Epithelial cell of proximal tubule (primary cell): ENCODE data around the gene DOK5. TPM values are rescaled to one million over a fixed set of nuclear protein-coding genes. Genes with fewer than 3 reads are reported as not detected.
"Not testable (repeated sequence)": the region's sequence is repeated elsewhere in the genome, so short reads cannot be mapped to it uniquely, and the experiment has no call there.

Experiments
- DNase-seq: peaks from one replicate; pipeline ENCODE4 v3.0.0-alpha.2; 2011; ENCODE audit warnings: low read depth
- H3K4me3 ChIP-seq: 2 replicates; pipeline ENCODE4 v1.5.1; 2011; ENCODE audit warnings: low read depth, mild to moderate bottlenecking, low read length
- total RNA-seq: library from RNA; depleted of rRNA; stranded (reverse); fragments of >200 nt; gene quantifications from 2 replicates; pipeline ENCODE4 v1.2.3, GENCODE V29; 2015
- TF ChIP-seq, protein P1 (sequence below): conservative IDR thresholded peaks from 2 replicates; pipeline ENCODE4 v1.5.1; 2012; ENCODE audit warnings: low read depth, mild to moderate bottlenecking, low read length

DOK5 gene
- total RNA-seq, 1 donor from 2014 or later = 4.4 TPM

- no peak for DNase-seq
- H3K4me3 ChIP-seq = peak overlapping the region; percentile 81
- TF ChIP-seq, protein P1, sequence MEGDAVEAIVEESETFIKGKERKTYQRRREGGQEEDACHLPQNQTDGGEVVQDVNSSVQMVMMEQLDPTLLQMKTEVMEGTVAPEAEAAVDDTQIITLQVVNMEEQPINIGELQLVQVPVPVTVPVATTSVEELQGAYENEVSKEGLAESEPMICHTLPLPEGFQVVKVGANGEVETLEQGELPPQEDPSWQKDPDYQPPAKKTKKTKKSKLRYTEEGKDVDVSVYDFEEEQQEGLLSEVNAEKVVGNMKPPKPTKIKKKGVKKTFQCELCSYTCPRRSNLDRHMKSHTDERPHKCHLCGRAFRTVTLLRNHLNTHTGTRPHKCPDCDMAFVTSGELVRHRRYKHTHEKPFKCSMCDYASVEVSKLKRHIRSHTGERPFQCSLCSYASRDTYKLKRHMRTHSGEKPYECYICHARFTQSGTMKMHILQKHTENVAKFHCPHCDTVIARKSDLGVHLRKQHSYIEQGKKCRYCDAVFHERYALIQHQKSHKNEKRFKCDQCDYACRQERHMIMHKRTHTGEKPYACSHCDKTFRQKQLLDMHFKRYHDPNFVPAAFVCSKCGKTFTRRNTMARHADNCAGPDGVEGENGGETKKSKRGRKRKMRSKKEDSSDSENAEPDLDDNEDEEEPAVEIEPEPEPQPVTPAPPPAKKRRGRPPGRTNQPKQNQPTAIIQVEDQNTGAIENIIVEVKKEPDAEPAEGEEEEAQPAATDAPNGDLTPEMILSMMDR = no peak
Observed at GRCh38 chr20:54476169-54477009, 996 bp downstream of the DOK5 start.

- peak overlapping the region; percentile 81 for H3K4me3 ChIP-seq
- no peak for DNase-seq
- TF ChIP-seq, protein P1 = no peak
Observed at GRCh38 chr20:54477191-54477955, 2.0 kb downstream of the DOK5 start.

DNA sequence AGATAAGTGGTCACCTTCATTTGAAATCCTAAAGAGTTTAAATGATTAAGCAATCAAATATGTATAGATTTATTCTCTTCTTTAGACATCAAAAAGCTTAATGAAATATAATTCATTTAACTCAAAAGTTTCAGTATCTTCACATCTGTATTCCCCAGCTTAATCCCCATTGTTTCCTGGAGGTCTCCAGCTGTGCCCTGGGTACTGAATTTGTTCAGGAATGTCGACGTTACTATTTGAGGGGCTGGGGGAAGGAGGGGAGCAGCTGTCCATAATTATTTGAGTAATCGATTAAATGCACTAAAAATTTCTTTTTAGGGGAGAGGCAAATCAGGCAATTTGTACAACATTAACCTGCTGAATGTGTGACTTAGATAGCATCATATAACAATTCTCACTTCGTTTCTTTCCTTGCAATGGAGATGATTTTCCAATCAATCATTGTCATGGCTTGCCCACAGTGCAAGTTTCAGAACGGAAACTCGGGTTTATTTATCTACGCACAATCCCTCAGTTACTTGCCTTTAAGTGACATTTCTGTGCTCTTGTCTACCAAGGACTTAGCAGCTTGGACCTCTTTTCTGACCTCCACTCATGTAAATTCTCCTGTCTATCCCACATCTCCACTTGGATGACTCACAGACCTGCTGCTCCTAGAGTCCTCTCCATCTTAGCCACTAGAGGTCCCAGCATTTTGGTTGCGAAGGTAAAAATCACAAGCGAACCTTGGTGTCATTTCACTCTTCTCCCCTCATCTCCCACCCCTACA, 3.9 kb downstream of the DOK5 start:
- DNase-seq = no peak
- TF ChIP-seq, protein P1 = peak; percentile 66

DNA sequence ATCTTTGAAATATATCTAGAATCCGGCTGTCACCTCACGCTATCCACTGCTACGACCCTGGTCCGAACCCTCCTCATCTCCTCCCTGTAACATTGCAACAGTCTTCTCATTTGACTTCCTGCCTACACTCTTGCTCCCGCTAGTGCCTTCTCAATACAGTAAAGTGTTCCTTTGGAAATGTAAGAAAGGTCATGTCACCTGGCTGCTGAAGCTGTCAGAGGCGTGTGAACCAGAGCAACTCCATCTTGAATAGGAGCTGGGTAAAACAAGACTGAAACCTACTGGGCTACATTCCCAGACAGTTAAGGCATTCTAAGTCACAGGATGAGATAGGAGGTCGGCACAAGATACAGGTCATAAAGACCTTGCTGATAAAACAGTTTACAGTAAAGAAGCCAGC, 4.5 kb downstream of the DOK5 start:
- not testable (repeated sequence) for H3K4me3 ChIP-seq, DNase-seq

More for the DNA sequence above, 3.9 kb downstream of the DOK5 start:
- H3K4me3 ChIP-seq = no peak overlapping the region

- DNase-seq = no peak
- H3K4me3 ChIP-seq = no peak overlapping the region
- TF ChIP-seq, protein P1 = no peak
Observed at GRCh38 chr20:54481442-54481841, 6.0 kb downstream of the DOK5 start.

DNA sequence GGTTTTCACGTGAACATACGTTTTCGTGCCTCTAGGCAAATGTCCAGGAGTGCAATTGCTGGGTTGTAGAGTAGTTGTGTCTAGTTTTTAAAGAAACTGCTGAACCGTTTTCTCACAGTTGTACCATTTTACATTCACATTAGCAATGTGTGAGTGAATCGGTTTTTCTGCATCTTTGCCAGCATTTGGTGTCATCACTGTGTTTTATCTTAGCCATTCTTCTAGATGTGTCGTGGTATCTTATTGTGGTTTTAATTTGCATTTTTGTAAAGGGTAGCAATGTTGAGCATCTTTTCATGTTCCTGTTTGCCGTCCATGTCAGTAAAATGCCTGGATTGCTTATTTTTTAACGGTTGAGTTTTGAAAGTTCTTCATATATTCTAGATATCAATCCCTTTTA, 10.2 kb downstream of the DOK5 start:
- TF ChIP-seq, protein P1 = no peak
- no peak overlapping the region for H3K4me3 ChIP-seq
- DNase-seq = no peak

DNA sequence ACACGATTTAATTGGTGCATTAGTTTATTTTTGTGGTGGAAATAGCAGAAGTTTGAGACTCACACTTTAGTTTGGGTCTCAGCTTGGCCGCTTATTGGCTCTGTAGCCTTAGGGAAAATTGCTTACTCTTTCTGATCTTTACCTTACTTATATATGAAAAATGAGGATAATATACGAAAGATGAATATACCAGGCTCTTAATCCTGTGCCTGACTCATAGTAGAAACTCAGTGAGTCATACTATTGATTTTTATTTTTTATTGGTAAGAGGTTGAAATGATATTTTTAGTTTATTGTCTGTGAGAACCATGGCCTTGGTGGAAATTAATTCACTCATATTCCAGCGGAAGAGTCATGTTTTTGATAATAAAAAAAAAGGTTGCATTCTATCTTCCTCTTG, 11.2 kb downstream of the DOK5 start:
- DNase-seq = no peak
- TF ChIP-seq, protein P1 = no peak
- no peak overlapping the region for H3K4me3 ChIP-seq
